HG03097 (cell line): ENCODE data around the gene TRPM3.

Experiments used
- ATAC-seq: cut with Tn5 transposase; IDR thresholded peaks from one replicate; pipeline ENCODE4 v1.9.1; 2021; ENCODE audit not compliant: unreplicated experiment, low FRiP score

The TRPM3 gene

GRCh38 chr9:70502690-70503089 lies 618.7 kb downstream of the TRPM3 start:
- ATAC-seq: no peak

GRCh38 chr9:70500793-70501192 lies 620.6 kb downstream of the TRPM3 start:
- no peak for ATAC-seq

DNA sequence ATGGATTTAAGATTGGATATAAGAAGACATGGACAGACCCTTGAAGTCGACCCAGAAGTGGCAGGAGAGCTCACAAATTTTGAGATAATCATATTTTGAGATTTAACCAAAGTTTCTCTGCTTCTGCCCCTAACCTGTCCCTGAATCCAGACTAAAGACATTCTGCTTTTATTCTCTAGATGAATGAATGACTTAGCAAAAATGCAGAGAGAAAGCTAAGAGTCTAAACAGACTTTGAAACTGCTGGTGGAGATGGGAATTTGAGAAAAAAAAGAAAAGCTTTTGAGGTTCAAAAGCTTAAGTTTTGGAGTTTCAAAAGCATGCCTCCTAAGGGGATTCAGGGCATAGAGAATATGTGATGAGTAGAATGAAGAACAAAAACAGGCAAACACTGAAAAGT lies 621.8 kb downstream of the TRPM3 start:
- ATAC-seq: no peak

DNA sequence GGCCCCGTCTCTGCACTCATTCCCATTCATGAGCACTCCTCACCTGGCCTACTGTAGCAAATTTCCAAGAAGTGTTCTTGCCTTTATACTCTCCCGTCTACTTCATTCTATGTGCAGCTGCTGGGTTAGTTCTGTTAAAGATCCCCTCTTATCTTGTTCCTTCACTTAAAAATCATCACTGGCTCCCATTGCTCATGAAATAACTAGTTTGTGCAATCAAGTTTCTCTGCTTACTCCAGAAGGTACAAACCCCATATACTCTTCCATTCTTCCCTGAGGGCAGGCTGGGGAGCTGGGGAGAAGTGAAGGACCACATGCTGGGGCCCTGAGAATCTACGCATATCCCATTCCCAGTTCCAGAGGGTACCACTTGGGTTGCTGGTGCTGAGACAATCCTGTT lies 622.6 kb downstream of the TRPM3 start:
- no peak for ATAC-seq

DNA sequence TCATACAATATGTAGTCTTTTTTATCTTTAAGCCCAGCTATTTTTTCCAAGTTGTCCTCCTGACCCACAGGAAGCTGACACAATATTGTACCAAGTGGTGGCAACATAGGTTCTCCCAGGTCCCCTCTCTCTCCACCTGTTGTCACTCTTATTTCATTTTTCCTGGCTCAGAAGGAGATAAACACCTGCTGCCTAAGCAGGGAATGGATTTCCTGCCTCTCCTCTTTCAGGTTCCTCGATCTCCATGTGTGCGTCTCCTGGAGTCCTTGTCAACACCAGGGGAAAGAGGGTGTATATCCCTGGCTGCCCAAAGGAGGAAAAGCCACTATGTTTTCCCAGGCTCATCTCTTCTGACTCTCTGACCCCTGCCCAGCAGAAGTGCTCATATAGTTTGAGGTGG lies 625.2 kb downstream of the TRPM3 start:
- ATAC-seq: no peak

DNA sequence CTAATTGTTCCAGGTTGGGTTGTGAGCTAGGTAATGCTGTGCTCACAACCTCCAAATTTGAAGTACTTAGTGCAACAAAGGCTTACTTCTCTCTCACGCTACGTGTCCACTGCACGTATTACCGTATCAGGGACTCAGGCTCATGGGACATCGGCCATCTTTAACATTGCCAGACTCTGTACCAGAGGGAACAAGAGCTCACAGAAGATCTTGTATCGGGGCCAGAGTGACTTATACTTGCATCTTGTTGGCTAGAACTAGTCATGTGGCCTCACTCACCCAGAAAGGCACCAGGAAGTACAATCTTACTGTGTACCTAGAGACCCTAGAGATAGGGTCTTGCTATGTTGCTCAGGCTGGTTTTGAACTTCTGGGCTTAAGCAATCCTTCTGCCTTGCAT lies 625.9 kb downstream of the TRPM3 start:
- no peak for ATAC-seq

DNA sequence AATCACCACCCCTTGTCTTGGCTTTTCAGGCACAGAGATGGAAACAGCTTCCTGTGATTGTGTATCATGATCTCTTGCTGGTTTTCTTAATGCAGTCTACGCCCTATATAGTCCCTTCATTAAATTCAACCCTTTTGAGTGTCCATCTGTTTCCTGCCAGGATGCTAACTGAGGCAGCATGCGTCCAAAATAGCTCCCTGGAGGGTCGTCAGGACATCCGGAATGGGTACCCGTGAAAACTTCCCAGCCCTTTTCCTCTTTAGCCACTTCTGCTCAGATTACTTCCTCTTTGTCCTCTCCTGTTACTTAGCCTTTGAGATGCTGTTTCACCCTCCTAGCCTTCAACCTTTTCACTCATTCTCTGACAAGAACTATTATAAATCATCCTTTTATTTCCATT lies 627.2 kb downstream of the TRPM3 start:
- ATAC-seq: no peak

DNA sequence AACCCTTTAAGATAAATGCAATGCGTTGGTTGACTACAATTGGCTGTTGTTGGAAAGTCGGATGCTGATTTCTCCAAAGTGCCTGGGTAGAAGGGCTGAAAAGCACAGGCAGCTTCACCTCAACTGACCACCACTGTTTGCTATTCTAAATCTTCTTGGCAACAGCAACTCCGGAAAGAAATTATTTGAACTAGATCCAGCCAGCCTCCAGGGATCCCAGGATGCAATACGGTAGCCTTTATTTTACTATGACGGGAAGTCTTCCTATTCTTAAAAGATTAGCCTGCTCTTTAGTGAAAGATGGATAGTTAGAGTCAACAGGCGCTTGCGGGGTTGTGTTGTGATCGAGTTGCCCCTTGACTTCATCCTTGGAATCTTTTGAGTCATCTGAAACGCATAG lies 628.4 kb downstream of the TRPM3 start:
- no peak for ATAC-seq

GRCh38 chr9:70492319-70492777 lies 629.1 kb downstream of the TRPM3 start:
- ATAC-seq: no peak

GRCh38 chr9:70491426-70492318 lies 629.7 kb downstream of the TRPM3 start:
- ATAC-seq: no peak

- ATAC-seq: no peak
These were observed 630.9 kb downstream of the TRPM3 start for GRCh38 chr9:70490478-70490877.

DNA sequence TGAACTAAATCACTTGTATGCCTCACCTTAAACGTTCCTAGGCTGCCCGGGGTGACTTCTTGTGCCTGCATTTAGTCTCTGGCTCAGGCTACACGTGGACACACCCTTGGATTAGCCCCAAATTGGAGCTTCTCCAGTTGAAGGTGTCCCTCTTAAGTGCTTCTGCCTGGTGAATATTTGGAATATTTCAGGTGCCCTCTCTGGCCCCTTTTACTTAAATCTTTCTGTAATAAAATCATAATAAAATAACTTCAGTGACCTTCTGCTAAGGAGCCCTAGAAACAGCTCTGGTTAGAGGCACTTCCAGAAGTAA lies 632.7 kb downstream of the TRPM3 start:
- no peak for ATAC-seq

DNA sequence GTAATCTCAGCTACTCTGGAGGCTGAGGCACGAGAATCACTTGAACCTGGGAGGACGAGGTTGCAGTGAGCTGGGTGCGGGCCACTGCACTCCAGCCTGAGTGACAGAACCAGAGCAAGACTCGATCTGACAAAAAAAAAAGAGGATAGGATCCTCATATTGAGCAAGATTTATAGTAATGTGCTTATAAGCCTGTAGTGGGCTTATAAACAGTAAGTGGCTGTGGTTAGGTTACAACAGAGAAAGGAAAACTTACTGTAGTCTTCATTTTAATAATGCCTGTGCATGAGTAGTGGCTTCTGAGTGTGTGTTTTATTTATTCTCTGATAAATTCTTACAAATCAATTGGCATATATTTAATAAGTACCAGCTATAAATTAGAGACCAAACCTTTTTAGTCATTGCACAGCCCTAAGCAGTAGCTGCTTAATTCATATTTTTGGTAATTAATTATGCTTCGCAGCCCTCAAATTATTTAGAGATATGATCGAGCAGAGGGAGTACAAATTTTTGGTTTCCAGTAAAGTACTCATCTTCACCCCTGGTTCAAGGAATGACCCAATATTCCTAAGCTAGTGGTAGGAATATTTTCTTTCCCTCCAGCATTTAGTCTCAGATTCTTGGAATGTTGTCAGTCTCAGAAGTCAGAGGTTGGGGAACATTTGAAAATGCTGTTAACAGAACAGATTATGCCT lies 633.2 kb downstream of the TRPM3 start:
- no peak for ATAC-seq

- no peak for ATAC-seq
These were observed 635.3 kb downstream of the TRPM3 start for GRCh38 chr9:70486127-70486526.

- ATAC-seq: no peak
These were observed 636.1 kb downstream of the TRPM3 start for GRCh38 chr9:70485273-70485858.

DNA sequence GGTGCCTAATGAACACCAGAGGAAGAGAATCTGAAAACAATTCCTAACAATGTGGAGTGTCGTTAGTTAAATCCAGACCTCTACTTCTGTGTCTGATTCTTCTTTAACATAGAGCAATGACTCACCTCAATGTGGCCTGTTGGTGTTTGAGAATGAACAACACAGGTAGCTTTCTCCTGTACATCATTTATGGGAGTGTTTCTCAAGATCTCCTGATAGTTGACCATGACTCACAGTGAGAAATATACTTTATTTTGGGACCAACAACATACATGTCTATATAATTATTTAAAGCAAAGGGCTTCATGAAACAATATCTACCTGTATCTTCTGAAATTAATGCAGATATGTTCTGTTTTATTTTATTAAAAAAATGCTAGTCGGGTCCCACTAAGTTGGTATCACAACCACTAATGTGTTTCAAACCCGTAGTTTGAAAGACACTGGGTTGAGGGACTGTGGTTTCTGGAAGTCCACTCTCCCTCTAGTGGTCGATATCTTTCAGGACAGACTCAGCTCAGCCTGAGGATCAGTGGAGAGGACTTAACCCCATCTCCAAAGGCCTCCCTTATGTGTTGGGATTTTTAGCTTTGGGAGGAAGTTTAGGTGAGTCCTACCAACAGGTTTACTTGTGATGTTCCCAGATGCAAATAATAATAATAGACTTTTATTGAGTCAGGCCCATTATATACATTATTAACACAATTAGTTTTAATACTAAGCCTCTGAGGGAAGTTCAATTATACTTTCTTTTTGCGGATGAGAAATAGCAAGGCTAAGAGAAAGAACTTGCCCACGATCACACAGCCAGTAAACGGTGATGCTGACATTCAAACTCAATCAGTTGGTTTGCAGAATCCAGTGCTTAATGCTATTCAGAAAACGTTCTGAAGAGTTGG lies 636.9 kb downstream of the TRPM3 start:
- no peak for ATAC-seq

GRCh38 chr9:70481471-70481870 lies 640.0 kb downstream of the TRPM3 start:
- ATAC-seq: no peak

DNA sequence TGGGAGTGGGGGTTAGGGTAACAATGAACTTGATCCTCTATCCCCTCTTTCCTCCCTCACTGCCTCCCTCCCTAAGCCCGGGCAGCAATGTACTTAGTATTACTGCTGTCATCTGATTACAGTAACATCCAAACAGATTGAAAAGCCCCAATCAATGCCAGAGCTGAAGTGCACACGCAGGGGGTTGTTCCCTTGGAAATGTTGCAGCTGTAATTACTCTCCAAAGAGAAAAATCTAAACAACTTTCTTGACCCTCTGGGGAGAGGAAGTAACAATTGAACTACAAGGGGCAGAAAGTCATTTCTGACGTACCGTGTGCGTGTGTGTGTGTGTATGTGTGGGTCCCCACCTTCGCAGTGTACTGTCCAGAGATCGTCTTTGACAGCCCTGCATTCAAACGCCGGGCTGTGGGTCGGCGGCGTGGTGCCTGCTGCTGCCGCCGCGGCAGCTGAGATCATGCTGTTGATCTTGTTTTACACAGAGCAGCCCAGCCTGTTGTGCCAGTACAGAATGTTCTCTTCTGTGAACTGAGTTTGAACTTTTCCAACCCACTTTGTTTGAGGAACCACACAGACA lies 640.9 kb downstream of the TRPM3 start:
- ATAC-seq: no peak

GRCh38 chr9:70479880-70480291 lies 641.5 kb downstream of the TRPM3 start:
- ATAC-seq: no peak
